IPS-20b (cell line): ENCODE measurements around the gene SERTAD2.

Source experiments
- H3K27ac ChIP-seq: one replicate; pipeline ENCODE4 v1.5.1; 2013; ENCODE audit warnings: low read length
- H3K27me3 ChIP-seq: 2 replicates; pipeline ENCODE4 v1.6.1; 2013; ENCODE audit warnings: mild to moderate bottlenecking, low read length, inconsistent platforms; ENCODE audit not compliant: insufficient read depth
- H3K36me3 ChIP-seq: 2 replicates; pipeline ENCODE4 v1.6.1; 2013; ENCODE audit warnings: low read depth, mild to moderate bottlenecking, inconsistent platforms, low read length, moderate library complexity; ENCODE audit not compliant: insufficient read depth
- H3K4me1 ChIP-seq: 2 replicates; pipeline ENCODE4 v1.6.1; 2013; ENCODE audit warnings: mild to moderate bottlenecking, control low read depth, inconsistent platforms, low read length, moderate library complexity; ENCODE audit not compliant: insufficient read depth
- H3K4me3 ChIP-seq: 2 replicates; pipeline ENCODE4 v1.5.1; 2013; ENCODE audit warnings: mild to moderate bottlenecking, low read length, inconsistent platforms
- H3K9ac ChIP-seq: 2 replicates; pipeline ENCODE4 v1.6.1; 2013; ENCODE audit warnings: low read depth, mild to moderate bottlenecking, inconsistent platforms, low read length, moderate library complexity
- H3K9me3 ChIP-seq: 2 replicates; pipeline ENCODE4 v1.6.1; 2013; ENCODE audit warnings: mild to moderate bottlenecking, low read depth, low read length, inconsistent platforms; ENCODE audit not compliant: insufficient read depth

The SERTAD2 gene

DNA sequence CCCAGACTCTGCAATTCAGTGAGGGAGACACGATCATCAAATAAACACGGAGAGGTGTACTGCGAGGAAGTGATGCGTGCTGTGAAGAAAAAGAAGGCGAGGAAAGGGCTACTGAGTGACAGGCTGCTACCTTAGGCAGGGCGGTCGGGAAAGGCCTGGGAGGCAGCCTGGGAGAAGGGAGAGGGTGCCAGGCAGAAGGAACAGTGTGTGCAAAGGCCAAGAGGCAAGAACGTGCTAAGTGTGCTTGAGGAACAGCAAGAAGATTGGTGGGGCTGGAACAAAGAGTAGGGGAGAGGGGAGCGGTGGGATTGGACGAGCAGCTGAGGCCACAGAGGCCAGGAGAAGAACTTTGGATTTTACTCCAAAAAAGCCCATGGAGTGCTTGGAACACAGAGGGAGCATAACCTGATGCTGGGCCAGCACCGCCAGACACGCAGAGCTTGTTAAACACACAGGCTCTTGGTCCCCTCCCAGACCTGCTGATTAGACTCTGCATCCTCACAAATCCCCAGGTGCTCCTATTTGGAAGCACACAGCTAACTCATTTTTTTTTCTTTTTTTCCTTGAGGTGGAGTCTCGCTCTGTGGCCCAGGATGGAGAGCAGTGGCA is 30.4 kb downstream of the SERTAD2 start:
- peaks cover 20% of the 10 kb centered on the region; the same call in 1 of the 2 replicates for H3K4me1 ChIP-seq
- no peaks in the 10 kb centered on the region for H3K27me3 ChIP-seq
- no peak overlapping the region for H3K27ac ChIP-seq
- no peak overlapping the region for H3K9ac ChIP-seq
- no peaks in the 10 kb centered on the region for H3K9me3 ChIP-seq
- H3K36me3 ChIP-seq, result no peaks in the 10 kb centered on the region
- no peak overlapping the region for H3K4me3 ChIP-seq

DNA sequence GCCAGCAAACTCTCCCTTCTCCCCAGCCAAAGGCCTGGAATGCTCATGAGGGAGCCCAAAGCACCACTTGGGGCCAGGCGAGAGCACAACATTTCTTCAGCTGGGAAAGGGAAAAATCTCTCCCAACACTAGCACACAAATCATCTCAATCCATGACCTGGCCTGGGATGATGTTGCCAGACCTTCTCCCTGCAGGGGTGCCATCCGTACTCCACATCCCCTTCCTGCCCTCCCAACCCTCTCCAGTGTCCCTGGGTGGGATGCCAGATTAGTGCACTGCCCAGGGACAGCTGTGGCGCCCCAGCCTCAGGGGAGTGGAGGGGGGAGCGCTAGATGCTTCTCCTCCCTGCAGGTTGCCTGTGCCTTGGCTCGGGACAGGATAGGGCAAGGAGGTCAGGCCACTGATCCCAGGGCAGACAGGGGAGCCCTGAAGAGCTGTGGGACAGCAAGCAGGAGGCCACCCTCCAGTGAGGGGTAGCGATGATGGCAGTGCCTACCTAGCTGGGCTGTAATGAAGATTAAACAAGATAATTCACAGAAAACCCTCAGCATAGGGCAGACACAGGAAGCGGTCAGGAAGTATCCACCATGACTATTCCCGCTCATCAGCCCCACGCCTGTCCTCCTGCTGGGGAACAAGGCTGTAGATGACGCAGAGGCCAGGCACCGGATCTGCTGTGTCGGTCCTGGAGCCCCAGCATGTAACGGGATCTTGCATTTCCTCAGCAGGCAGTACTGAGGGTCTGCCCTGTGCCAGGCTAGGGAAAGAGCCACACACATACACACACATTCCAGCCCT is 31.1 kb downstream of the SERTAD2 start:
- H3K4me3 ChIP-seq, result no peak overlapping the region
- H3K27me3 ChIP-seq, result no peaks in the 10 kb centered on the region
- no peak overlapping the region for H3K27ac ChIP-seq
- H3K4me1 ChIP-seq, result peaks cover 20% of the 10 kb centered on the region; the same call in 1 of the 2 replicates
- no peak overlapping the region for H3K9ac ChIP-seq
- H3K36me3 ChIP-seq, result no peaks in the 10 kb centered on the region
- no peaks in the 10 kb centered on the region for H3K9me3 ChIP-seq

DNA sequence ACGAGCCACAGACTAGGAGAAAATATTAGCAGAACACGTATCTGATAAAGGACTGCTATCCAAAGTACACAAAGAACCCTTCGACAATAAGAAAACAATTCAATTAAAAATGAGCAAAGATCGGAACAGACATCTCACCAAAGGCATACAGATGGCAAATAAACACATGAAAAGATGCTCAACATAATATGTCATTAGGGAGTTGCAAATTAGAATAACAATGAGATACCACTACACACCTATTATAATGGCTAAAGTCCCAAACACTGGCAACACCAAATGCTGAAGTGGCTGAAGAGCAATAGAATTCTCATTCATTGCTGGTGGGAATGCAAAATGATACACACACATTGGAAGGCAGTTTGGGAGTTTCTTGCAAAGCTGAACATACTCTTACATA is 33.1 kb downstream of the SERTAD2 start:
- Histone ChIP-seq H3K27me3 (no peaks in the 10 kb centered on the region), H3K9me3 (no peaks in the 10 kb centered on the region), H3K9ac (no peak overlapping the region; the same call in 1 of the 2 replicates), H3K4me3 (peak overlapping the region; percentile 21; the same call in 1 of the 2 replicates), H3K4me1 (peaks cover 19% of the 10 kb centered on the region; the same call in 1 of the 2 replicates), H3K27ac (no peak overlapping the region), H3K36me3 (no peaks in the 10 kb centered on the region)

DNA sequence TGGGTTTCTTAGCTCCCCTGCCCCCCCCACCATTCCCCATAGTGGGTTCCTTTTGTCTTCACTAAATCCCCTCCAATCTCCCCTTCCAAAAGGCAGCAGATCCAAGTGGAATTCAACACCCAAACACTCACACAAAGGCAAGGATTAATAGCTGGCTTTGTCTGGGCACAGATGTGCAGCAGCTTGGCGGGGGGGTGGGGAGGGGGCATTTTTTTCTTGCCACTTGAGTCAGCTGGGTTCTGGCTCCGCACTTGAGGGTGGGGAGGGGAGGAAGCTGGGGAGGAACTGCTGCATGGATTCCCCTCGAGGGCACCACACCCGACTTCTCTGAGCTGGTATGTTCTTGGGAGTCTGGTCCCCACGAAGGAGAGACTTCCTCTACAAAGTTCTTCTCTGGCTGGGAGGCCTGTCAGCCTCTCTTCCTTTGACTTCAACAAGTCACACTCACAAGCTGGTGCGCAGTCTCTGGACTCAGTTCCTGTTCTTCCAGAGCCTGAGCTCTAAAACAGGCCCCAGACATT is 36.0 kb downstream of the SERTAD2 start:
- Histone ChIP-seq H3K27me3 (0 out of 2 replicates have a peak, but pooled peaks cover 3% of the 10 kb centered on the region), H3K36me3 (no peaks in the 10 kb centered on the region), H3K4me3 (no peak overlapping the region), H3K9me3 (no peaks in the 10 kb centered on the region), H3K4me1 (peaks cover 15% of the 10 kb centered on the region; the same call in 1 of the 2 replicates), H3K27ac (no peak overlapping the region), H3K9ac (no peak overlapping the region)

DNA sequence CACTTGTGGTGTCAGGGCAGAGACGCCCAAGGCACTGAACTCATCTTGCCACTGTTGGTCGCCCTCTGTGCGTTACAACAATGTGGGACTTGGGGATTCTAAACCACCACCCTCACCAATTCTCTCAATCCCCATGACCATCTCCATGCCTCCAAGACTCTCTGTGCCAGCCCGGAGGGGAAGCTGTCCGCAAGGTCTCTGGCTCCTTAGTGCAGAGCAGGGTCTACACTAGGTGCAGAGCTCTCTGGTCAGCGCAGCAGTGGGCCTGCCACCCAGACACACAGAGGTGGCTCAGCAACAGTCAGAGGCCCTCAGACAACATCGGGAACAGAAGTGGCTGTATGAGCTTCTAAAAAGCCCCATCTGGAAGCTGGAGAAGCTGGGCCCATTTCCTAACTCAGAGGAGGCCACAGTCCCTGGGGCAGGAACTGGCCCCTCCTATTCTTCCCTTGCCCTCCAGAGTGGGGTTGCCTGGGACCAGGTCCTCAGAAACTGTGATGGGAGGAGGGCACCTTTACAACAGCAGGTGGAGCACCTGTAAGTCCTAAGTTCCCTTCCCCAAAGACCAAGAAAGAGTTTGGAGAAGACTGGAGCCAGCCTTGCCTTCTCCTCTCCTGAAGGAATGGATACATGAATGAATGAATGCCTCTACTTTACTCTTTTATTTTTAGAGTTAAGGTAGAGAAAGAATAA is 37.7 kb downstream of the SERTAD2 start:
- no peaks in the 10 kb centered on the region for H3K9me3 ChIP-seq
- H3K27ac ChIP-seq, result no peak overlapping the region
- peaks cover 11% of the 10 kb centered on the region; the same call in 1 of the 2 replicates for H3K4me1 ChIP-seq
- H3K36me3 ChIP-seq, result no peaks in the 10 kb centered on the region
- H3K27me3 ChIP-seq, result peaks cover 3% of the 10 kb centered on the region; the same call in 1 of the 2 replicates
- no peak overlapping the region for H3K9ac ChIP-seq
- H3K4me3 ChIP-seq, result no peak overlapping the region

DNA sequence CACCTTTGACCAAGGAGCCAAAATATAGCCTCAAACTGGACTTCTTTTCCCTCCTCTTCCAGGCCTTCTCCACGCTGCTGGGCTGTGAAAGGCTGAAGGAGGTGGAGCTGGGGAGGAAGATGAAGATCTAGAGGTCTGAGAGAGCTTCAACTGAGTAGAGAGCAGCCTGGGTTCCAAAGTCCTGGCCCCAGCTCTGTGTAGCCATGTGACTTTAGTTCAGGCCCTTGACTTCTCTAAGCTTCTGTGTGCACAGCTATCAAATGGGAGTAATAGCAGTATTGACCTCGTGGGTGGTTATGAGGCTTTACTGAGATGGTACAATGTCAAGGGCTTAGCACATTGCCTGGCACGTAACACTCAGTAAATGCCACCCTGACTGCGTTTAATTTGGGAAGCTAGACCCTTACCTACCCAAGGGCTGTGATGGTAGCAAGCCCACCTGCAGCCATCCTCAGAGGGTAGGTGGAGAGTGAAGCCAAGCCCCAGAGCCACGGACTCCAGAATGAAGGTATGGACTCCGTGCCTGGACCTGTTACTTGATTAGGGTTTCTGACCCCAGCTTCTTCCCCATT is 38.4 kb downstream of the SERTAD2 start:
- Histone ChIP-seq H3K9me3 (no peaks in the 10 kb centered on the region), H3K27me3 (peaks cover 8% of the 10 kb centered on the region; the same call in 1 of the 2 replicates)

DNA sequence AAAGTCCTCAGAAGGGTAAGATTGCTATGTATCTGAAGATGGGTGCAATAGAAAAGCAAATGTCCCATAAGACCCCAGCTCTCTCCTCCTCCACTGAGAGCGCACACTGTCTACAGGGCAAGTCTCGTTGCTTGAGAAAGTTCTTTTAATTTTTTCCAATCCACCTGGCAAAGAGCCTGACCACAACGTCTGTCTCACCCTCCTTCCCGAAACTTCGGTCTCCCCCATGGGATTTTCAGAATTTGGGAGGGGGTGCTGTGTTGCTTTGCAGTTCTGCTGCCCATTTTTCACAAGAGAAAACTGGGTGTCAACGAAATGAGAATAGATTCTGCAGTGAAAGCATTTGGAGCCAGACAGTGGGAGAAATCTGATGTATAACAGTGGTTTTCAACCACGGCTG is 40.4 kb downstream of the SERTAD2 start:
- H3K36me3 ChIP-seq, result no peaks in the 10 kb centered on the region
- H3K27me3 ChIP-seq, result peaks cover 25% of the 10 kb centered on the region
- no peaks in the 10 kb centered on the region for H3K9me3 ChIP-seq
- no peak overlapping the region for H3K9ac ChIP-seq
- H3K4me3 ChIP-seq, result no peak overlapping the region
- H3K27ac ChIP-seq, result no peak overlapping the region
- H3K4me1 ChIP-seq, result peaks cover 6% of the 10 kb centered on the region; the same call in 1 of the 2 replicates

More for the DNA sequence above, 38.4 kb downstream of the SERTAD2 start:
- Histone ChIP-seq H3K9ac (no peak overlapping the region), H3K36me3 (no peaks in the 10 kb centered on the region), H3K27ac (no peak overlapping the region), H3K4me1 (peaks cover 6% of the 10 kb centered on the region; the same call in 1 of the 2 replicates), H3K4me3 (no peak overlapping the region)

DNA sequence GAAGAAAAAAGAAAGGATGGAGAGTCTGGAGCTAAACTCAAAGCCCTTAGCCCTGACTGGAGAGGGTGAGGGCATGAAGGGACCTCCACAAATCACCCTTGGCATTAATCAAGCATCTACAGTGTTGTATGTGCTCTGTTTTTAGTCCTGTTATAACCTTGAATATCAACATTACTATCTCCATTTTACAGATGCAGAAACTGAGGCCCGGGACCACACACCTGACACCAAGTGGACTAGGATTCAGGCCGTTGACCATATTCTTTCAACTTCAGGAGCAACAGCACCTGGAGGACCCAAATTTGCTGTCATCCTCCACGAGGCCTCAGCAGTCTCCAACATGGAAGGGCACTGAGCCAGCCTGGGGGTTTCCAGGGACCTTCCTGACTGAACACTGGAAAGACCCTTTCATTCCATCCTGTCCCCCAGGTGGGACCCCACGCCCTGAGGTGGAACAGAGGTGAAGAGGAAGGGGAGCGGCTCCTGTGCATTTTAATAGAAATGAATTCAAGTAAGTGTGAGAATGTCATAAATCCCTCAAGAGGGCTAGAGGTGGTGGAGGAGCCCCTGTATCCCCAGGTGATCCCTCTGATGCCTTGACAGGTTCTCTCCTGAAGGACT is 41.0 kb downstream of the SERTAD2 start:
- no peak overlapping the region for H3K27ac ChIP-seq
- peaks cover 6% of the 10 kb centered on the region; the same call in 1 of the 2 replicates for H3K4me1 ChIP-seq
- H3K36me3 ChIP-seq, result no peaks in the 10 kb centered on the region
- H3K4me3 ChIP-seq, result no peak overlapping the region
- no peaks in the 10 kb centered on the region for H3K9me3 ChIP-seq
- no peak overlapping the region for H3K9ac ChIP-seq
- peaks cover 30% of the 10 kb centered on the region for H3K27me3 ChIP-seq

DNA sequence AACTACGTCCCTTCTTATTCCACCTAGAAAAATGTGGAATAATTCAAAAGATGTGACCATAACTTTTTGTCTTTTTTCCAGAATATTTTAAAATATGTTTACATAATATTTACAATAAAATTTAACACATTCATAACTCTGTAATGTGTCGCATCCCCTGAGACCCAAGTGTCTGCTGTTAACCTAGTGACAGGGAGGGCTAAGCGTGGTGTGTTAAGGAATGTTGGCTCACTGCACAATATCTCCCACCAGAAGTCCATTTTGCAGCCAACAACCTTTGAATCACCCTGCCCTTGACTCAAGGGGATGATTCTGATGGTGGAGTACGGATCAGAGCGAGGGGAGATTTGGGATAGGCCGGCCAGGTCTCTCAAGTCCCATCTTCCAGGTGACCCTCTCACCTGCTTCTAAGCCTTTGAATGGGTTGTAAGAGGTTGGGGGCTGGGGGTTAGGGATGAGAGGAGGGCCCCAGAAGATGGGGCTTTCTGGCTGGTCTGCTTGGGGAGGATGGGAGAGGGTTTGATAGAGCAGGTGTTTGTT is 43.3 kb downstream of the SERTAD2 start:
- H3K36me3 ChIP-seq, result no peaks in the 10 kb centered on the region
- peaks cover 4% of the 10 kb centered on the region; the same call in 1 of the 2 replicates for H3K4me1 ChIP-seq
- H3K4me3 ChIP-seq, result no peak overlapping the region
- H3K9me3 ChIP-seq, result no peaks in the 10 kb centered on the region
- peaks cover 31% of the 10 kb centered on the region for H3K27me3 ChIP-seq
- no peak overlapping the region for H3K9ac ChIP-seq
- H3K27ac ChIP-seq, result no peak overlapping the region

DNA sequence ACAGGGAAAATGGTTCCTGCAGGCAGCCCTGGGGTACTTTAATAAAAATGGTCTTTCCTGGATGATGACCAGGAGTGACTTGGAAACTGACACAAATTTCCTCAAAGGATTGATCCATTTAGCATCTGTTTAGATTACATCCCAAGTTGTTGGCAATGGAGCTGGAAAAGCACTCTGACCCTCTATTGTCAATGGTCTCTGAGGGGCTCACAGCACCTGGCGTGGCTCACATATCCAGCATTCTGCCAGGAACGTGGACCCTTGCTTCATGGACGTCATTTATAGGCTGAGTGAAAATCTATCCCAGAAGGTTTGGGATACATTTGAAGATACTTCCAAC is 43.8 kb downstream of the SERTAD2 start:
- H3K9me3 ChIP-seq, result no peaks in the 10 kb centered on the region
- H3K36me3 ChIP-seq, result no peaks in the 10 kb centered on the region
- H3K4me3 ChIP-seq, result peak overlapping the region; percentile 82
- peaks cover 31% of the 10 kb centered on the region for H3K27me3 ChIP-seq
- peaks cover 4% of the 10 kb centered on the region; the same call in 1 of the 2 replicates for H3K4me1 ChIP-seq
- H3K9ac ChIP-seq, result peak overlapping the region; percentile 69; the same call in 1 of the 2 replicates
- H3K27ac ChIP-seq, result no peak overlapping the region
